GM19467 (cell line): ENCODE measurements around the gene TEX11.

Source experiments
- ATAC-seq: cut with Tn5 transposase; IDR thresholded peaks from one replicate; pipeline ENCODE4 v1.9.1; 2021; ENCODE audit warnings: mild to moderate bottlenecking, moderate library complexity; ENCODE audit not compliant: unreplicated experiment

TEX11 gene

GRCh38 chrX:70504772-70505450 lies 403.6 kb downstream of the TEX11 start:
- no peak for ATAC-seq

- ATAC-seq: no peak
Observed at GRCh38 chrX:70500826-70501225, 407.7 kb downstream of the TEX11 start.

GRCh38 chrX:70498129-70498528 lies 410.4 kb downstream of the TEX11 start:
- no peak for ATAC-seq

GRCh38 chrX:70497026-70497425 lies 411.5 kb downstream of the TEX11 start:
- no peak for ATAC-seq

- ATAC-seq: no peak
Observed at GRCh38 chrX:70496491-70496890, 412.0 kb downstream of the TEX11 start.

GRCh38 chrX:70494441-70494840 lies 414.1 kb downstream of the TEX11 start:
- ATAC-seq: no peak

- ATAC-seq: no peak
Observed at GRCh38 chrX:70488856-70489255, 419.7 kb downstream of the TEX11 start.

- no peak for ATAC-seq
Observed at GRCh38 chrX:70485466-70485865, 423.0 kb downstream of the TEX11 start.

GRCh38 chrX:70482300-70482699 lies 426.2 kb downstream of the TEX11 start:
- no peak for ATAC-seq

- no peak for ATAC-seq
Observed at GRCh38 chrX:70481471-70482270, 426.8 kb downstream of the TEX11 start.

GRCh38 chrX:70480660-70481018 lies 427.9 kb downstream of the TEX11 start:
- ATAC-seq: no peak

- no peak for ATAC-seq
Observed at GRCh38 chrX:70479922-70480659, 428.4 kb downstream of the TEX11 start.

GRCh38 chrX:70479247-70479921 lies 429.1 kb downstream of the TEX11 start:
- ATAC-seq: no peak
